COLO668 (cell line): ENCODE data around the gene DNAH3.
"Not testable (repeated sequence)": the region's sequence is repeated elsewhere in the genome, so short reads cannot be mapped to it uniquely, and the experiment has no call there.

Source experiments
- DNase-seq: peaks from one replicate; lab custom pipeline; 2025; ENCODE audit not compliant: unreplicated experiment; lab: John Stamatoyannopoulos, UW

DNAH3 gene

GRCh38 chr16:21126518-21126917, 24.1 kb downstream of the DNAH3 start:
- no peak for DNase-seq

DNA sequence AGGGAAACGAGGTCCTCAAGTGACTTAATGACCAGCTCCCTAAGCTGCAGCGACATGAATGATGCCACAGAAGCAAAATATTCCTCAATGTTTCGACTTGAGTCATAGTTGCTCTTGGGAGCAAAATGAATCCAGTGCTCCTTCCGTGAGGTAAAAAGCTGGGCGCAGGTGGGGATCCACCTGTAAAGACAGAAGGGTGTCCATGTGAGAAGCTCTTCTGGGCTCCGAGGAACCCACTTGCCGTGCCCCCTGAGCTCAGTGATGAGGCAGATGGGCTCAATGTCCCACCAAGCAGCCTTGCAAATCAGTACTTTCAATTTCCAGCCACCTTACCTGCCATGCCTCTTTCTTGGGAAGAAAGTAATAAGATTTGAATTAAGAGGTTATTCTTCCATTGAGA, 25.5 kb downstream of the DNAH3 start:
- DNase-seq = no peak

DNA sequence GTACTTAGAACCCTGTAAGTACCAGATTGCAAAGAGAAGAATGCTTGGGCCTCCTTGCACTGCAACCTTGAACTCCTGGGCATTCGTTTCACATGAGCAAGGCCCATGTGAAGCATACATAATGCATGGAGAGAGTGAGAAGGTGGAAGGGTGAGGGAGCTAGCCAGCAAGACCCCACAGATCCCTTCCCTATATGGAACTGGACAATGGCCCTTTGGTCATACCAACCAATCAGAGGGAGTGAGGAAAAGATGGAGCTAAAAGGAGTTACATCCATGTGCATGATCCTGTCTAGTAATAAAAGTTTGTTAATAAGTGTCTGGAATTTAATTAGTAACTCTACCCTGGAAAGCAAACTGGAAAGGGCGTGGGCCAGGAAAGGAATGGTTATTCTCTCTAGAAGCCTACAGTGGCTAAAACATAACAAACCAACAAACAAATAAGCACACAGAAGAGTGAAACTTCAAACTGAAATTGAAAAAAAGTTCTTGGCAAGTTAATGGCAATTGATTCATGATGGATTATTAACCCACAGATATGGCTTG, 29.6 kb downstream of the DNAH3 start:
- no peak for DNase-seq

DNA sequence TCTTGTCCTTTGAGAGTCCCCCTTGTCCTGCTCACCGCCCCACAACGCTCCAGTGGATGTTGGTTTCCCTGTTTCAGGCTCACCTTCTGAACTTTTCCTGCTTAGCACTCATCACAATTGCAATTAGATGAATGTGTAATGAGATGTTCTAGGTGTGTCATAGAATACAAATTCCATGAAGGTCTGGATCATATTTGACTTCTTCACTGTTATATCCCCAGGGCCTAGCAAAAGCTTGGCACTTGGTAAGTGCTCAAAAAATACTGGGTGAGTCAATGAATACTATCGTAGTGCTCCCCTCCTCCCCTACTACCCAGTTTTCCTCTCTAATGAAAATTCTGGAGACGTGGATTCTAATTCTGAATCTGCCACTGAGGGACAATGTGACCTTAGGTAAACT, 33.1 kb downstream of the DNAH3 start:
- no peak for DNase-seq

- DNase-seq = no peak
Measured at GRCh38 chr16:21116148-21116693, 34.4 kb downstream of the DNAH3 start.

DNA sequence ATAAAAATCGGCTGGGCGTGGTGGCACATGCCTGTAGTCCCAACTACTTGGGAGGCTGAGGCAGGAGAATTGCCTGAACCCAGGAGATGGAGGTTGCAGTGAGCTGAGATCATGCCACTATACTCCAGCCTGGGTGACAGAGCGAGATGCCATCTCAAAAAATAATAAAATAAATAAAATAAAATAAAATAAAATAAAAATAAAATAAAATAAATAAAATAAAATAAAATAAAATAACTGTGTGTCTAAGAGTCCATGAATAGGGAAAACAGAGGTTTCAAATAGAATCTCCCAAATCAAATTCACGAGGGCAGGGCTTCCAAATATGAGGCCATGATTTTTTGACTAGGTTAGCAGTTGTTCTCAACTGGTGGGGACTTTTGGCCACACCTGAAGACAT, 35.1 kb downstream of the DNAH3 start:
- DNase-seq = not testable (repeated sequence)

GRCh38 chr16:21103941-21104860, 46.4 kb downstream of the DNAH3 start:
- DNase-seq = no peak

GRCh38 chr16:21101631-21102420, 48.8 kb downstream of the DNAH3 start:
- peak; percentile 18 for DNase-seq

GRCh38 chr16:21100447-21100846, 50.2 kb downstream of the DNAH3 start:
- no peak for DNase-seq

DNA sequence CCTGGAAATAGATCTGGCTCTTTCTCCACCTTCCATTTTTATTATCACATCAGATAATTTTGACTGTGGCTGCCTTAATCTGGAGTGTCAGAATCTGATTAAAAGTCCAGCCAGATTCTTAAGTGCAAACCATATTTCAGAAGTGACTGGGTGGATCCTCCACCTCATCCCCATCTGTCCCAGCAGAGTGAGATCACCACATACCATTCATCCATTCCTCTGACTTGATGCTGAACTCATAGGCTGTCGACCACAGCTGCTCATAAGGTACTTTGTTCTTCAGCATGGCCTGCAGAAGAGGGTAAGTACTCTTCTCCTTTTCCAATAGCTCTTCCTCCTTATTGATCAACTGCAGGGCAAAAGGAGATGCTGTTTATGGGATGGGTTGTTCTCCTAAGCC, 53.5 kb downstream of the DNAH3 start:
- DNase-seq = no peak

- not testable (repeated sequence) for DNase-seq
Measured at GRCh38 chr16:21094719-21095118, 55.9 kb downstream of the DNAH3 start.

- no peak for DNase-seq
Measured at GRCh38 chr16:21092951-21093350, 57.7 kb downstream of the DNAH3 start.

GRCh38 chr16:21088646-21089538, 61.8 kb downstream of the DNAH3 start:
- no peak for DNase-seq

- DNase-seq = no peak
Measured at GRCh38 chr16:21088143-21088542, 62.5 kb downstream of the DNAH3 start.

DNA sequence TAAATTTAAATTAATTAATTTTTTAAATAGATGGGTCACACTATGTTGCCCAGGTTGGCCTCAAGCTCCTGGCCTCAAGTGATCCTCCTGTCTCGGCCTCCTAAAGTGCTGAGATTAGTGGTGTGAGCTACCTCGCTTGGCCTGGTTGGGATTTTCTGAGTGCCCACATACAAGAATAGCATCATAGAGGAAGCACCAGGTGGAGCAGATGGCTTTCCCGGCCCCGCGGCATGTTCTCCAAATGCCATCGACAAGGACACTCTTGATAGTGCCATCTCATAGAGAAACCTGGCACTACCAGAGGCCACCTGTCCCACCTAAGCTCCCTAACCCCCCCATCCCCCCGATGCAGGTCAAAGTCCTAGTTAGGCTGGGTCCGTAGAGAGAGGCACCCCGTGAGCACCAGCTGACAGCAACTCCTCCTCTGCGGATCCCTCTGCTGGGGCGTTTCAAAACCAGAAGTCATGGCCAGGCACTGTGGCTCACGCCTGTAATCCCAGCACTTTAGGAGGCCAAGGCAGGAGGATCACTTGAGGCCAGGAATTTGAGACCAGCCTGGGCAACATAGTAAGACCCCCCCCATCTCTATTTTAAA, 65.9 kb downstream of the DNAH3 start:
- peak; percentile 41 for DNase-seq

- DNase-seq = peak; percentile 47
Measured at GRCh38 chr16:21083729-21084268, 66.8 kb downstream of the DNAH3 start.

- DNase-seq = no peak
Measured at GRCh38 chr16:21081329-21081728, 69.3 kb downstream of the DNAH3 start.

DNA sequence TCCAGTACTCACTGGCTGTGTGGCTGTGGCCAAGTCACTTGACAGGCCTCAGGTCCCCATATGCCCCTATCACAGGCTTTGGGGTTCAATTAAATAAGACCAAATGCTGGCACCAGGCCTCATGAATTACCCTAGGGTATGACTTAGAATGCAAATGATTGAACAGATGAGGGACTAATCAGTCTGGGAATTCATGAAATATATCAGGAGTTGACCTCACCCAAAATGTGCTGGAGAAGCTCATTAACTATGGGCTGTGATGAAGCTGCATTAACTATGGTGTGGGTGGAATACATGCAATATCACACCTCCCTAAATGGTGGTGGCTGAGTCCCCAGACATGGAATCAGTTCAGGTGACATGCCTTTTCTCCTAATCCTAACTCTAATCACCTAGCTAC, 72.1 kb downstream of the DNAH3 start:
- no peak for DNase-seq

GRCh38 chr16:21076186-21076883, 74.3 kb downstream of the DNAH3 start:
- DNase-seq = no peak
